ENCODE data around the gene MAP3K14.
A peak's percentile ranks its signal among the peaks of the same experiment; 100 is the strongest.

The MAP3K14 gene

DNA sequence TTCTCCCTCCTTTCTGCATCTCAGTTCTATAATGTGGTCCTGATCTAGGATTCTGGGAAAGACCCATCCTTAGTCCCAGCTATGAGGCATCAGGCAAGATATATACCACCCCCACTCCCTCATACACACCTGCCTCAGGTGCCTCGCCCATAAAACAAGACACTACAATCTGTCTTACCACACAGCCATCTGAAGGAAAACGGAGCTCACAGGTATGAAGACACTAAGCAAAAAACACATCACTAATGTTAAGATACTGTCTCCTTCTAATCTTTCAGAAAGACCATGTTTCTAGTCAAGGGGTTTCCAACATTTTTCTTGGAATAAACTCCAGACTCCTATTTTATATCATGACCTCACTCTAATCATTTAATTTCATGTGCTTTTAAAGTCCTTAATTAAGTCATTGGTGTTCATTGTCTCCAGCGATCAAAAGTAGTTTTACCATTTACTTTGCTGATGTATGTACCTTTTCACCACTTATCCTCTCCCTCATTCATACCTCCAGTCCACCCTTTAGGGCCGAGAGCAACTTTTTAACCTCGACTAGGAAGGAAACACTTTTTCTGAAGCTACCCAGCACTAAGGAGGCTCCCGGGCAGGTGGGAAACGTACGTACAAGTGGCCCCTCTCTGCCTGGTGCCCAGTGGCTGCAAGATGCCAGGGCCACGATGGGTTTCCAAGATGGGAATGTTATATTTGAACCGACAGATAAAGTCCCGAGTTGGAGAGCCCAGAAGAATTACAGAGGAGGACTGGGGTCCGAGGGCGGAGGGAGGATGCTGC lies 979 bp downstream of the MAP3K14 start:
- no peaks in the 10 kb centered on the region; the same call in 1 of the 2 replicates for H4K20me1 ChIP-seq (ENCODE audit: low read depth, low read length)
- H3K9me2 ChIP-seq (replicated peaks; ENCODE audit: insufficient read depth, low read length), result no peaks in the 10 kb centered on the region
- no peaks in the 10 kb centered on the region for H3K9me3 ChIP-seq (ENCODE audit: insufficient read depth, low read length)
- no peaks in the 10 kb centered on the region for H3K36me3 ChIP-seq (ENCODE audit: low read length)
- H3K79me2 ChIP-seq (ENCODE audit: insufficient read depth, low read length), result peaks cover 56% of the 10 kb centered on the region
- peak overlapping the region; percentile 84 for H3K4me2 ChIP-seq (ENCODE audit: low read depth, low read length, poor library complexity, severe bottlenecking)
- no peak for TF ChIP-seq EZH2phosphoT487 (conservative IDR thresholded peaks at IDR 0.05; ENCODE audit: low read length)
- TF ChIP-seq, protein P1, sequence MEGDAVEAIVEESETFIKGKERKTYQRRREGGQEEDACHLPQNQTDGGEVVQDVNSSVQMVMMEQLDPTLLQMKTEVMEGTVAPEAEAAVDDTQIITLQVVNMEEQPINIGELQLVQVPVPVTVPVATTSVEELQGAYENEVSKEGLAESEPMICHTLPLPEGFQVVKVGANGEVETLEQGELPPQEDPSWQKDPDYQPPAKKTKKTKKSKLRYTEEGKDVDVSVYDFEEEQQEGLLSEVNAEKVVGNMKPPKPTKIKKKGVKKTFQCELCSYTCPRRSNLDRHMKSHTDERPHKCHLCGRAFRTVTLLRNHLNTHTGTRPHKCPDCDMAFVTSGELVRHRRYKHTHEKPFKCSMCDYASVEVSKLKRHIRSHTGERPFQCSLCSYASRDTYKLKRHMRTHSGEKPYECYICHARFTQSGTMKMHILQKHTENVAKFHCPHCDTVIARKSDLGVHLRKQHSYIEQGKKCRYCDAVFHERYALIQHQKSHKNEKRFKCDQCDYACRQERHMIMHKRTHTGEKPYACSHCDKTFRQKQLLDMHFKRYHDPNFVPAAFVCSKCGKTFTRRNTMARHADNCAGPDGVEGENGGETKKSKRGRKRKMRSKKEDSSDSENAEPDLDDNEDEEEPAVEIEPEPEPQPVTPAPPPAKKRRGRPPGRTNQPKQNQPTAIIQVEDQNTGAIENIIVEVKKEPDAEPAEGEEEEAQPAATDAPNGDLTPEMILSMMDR (IDR thresholded peaks at IDR 0.05; ENCODE audit: insufficient read depth, low read length, poor library complexity, severe bottlenecking), result no peak
- H3F3A ChIP-seq (ENCODE audit: insufficient read depth), result peaks cover 25% of the 10 kb centered on the region
- no peak overlapping the region for H2AFZ ChIP-seq (ENCODE audit: low read depth, low read length, severe bottlenecking)
- no peaks in the 10 kb centered on the region for H3K27me3 ChIP-seq (ENCODE audit: low read length)
- peak overlapping the region; percentile 65 for H3K9ac ChIP-seq (ENCODE audit: low read length)
- peak overlapping the region; percentile 75 for H3K27ac ChIP-seq (ENCODE audit: low read depth, low read length)
- H3K4me3 ChIP-seq (ENCODE audit: insufficient read depth, low read length, poor library complexity, severe bottlenecking), result peak overlapping the region; percentile 60

DNA sequence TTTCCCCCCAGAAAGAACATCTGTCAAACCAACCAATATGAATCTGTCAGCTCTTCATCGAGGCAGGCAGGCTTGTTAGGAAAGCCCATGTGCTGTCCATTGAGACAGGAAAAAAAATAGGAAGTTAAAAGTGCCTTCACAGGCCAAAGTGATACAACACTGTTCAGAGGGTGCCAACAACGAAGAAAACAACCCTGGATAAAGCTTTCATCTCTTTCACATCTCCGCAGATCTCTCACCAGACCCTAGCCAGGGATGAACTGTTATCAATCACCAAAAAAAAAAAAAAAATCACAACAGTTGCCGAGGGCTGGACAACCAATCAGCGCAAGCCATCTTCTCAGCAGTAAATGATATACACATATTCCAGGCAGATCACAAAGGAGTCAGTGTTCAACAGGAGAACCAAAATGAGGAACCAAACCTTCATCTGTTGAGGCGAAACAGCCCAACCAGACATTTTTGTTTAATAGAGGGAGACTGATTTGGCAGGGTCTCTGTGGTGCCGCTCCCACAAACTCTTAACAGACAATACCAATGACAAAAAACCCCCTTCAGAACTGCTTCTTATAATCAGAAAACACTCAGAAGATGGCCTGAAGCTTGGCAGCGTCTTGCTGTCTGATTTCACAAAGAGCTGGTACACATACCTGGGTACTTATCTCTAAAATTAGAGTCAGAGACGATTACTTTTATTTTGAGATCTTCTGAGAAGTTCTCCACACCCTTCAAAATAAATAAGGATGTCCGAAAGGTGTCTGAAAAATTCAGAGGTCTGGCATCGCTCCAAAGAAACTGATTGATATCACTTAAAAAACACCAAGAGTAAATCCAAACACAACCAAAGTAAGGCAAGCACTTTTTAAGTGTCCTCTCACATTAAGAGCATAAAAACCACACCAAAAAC lies 1.8 kb downstream of the MAP3K14 start:
- H3K9me2 ChIP-seq (replicated peaks; ENCODE audit: insufficient read depth, low read length), result no peaks in the 10 kb centered on the region
- no peaks in the 10 kb centered on the region; the same call in 1 of the 2 replicates for H4K20me1 ChIP-seq (ENCODE audit: low read depth, low read length)
- peak overlapping the region; percentile 84 for H3K4me2 ChIP-seq (ENCODE audit: low read depth, low read length, poor library complexity, severe bottlenecking)
- peaks cover 63% of the 10 kb centered on the region for H3K79me2 ChIP-seq (ENCODE audit: insufficient read depth, low read length)
- no peak overlapping the region for H2AFZ ChIP-seq (ENCODE audit: low read depth, low read length, severe bottlenecking)
- peaks cover 25% of the 10 kb centered on the region for H3F3A ChIP-seq (ENCODE audit: insufficient read depth)
- peak overlapping the region; percentile 60 for H3K4me3 ChIP-seq (ENCODE audit: insufficient read depth, low read length, poor library complexity, severe bottlenecking)
- no peaks in the 10 kb centered on the region for H3K36me3 ChIP-seq (ENCODE audit: low read length)
- peak overlapping the region; percentile 65 for H3K9ac ChIP-seq (ENCODE audit: low read length)
- no peak for TF ChIP-seq EZH2phosphoT487 (conservative IDR thresholded peaks at IDR 0.05; ENCODE audit: low read length)
- TF ChIP-seq, protein P1 (IDR thresholded peaks at IDR 0.05; ENCODE audit: insufficient read depth, low read length, poor library complexity, severe bottlenecking), result no peak
- peak overlapping the region; percentile 75 for H3K27ac ChIP-seq (ENCODE audit: low read depth, low read length)
- no peaks in the 10 kb centered on the region for H3K27me3 ChIP-seq (ENCODE audit: low read length)
- no peaks in the 10 kb centered on the region for H3K9me3 ChIP-seq (ENCODE audit: insufficient read depth, low read length)

DNA sequence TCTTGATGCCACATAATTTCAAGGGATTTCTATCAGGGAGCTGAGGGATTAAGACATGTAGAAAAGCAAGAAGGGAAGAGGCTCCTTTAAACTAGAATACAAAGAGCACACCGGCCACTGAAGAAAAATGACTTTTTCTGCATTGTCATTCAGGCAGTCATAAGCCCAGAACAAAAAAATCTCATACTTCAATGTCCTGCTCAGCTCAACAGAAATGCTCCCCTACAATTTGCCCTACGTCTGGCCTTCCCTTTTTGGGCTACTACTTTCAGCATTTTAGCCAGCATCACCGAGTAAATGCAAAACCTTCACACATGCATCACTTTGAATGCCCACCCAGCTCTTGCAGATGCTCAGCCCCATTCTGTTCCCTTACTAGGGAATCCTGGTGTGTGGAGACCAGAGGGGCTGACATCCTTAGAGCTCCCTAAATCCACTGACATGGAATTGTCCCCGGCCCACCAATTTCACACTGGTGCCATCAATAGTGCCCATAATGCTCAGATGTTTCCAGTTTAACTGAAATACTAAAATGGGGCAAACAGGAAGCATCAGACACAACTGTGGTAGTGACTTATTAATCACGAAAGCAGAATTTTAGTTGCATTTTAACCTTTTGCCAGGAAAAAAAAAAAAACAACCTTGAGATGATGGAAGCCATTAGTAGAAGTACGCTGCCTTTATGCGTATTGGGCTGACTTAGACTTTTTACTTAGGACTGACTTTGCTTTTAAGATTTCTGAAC lies 2.7 kb downstream of the MAP3K14 start:
- TF ChIP-seq EZH2phosphoT487 (conservative IDR thresholded peaks at IDR 0.05; ENCODE audit: low read length), result no peak
- TF ChIP-seq, protein P1 (IDR thresholded peaks at IDR 0.05; ENCODE audit: insufficient read depth, low read length, poor library complexity, severe bottlenecking), result no peak
- Histone ChIP-seq H3K9me2 (replicated peaks; ENCODE audit: insufficient read depth, low read length) (no peaks in the 10 kb centered on the region), H4K20me1 (ENCODE audit: low read depth, low read length) (no peaks in the 10 kb centered on the region; the same call in 1 of the 2 replicates), H3K79me2 (ENCODE audit: insufficient read depth, low read length) (peaks cover 69% of the 10 kb centered on the region), H3K4me2 (ENCODE audit: low read depth, low read length, poor library complexity, severe bottlenecking) (peak overlapping the region; percentile 84), H3F3A (ENCODE audit: insufficient read depth) (peaks cover 25% of the 10 kb centered on the region), H3K27ac (ENCODE audit: low read depth, low read length) (peak overlapping the region; percentile 75), H2AFZ (ENCODE audit: low read depth, low read length, severe bottlenecking) (no peak overlapping the region), H3K9ac (ENCODE audit: low read length) (peak overlapping the region; percentile 65), H3K27me3 (ENCODE audit: low read length) (no peaks in the 10 kb centered on the region), H3K4me3 (ENCODE audit: insufficient read depth, low read length, poor library complexity, severe bottlenecking) (peak overlapping the region; percentile 60), H3K9me3 (ENCODE audit: insufficient read depth, low read length) (no peaks in the 10 kb centered on the region), H3K36me3 (ENCODE audit: low read length) (no peaks in the 10 kb centered on the region)
